Measurements from ENCODE around the gene TMEM169.

GRCh38 chr2:216081487-216082116 is at the start of gene TMEM169, which contains the start of gene PECR:
- peak in 3 of 4 donors; percentile 39 to 43 (median 41) for TF ChIP-seq POLR2AphosphoS5 (IDR thresholded peaks at IDR 0.05)
- TF ChIP-seq CTCF (IDR thresholded peaks at IDR 0.05) = no peak
- TF ChIP-seq EP300 (IDR thresholded peaks at IDR 0.05) = no peak
- TF ChIP-seq POLR2A (IDR thresholded peaks at IDR 0.05) = no peak
